CD4-positive, alpha-beta T cell treated with Interleukin-4 for 4 hours (primary cell): ENCODE results near the gene PHLPP1.

Experiments
- DNase-seq: peaks from one replicate; pipeline ENCODE4 v3.0.0-alpha.2; 2020

Gene PHLPP1

GRCh38 chr18:62812242-62812641 is 96.9 kb downstream of the PHLPP1 start:
- no peak for DNase-seq

- DNase-seq = no peak
Observed at GRCh38 chr18:62812876-62813275, 97.5 kb downstream of the PHLPP1 start.

- no peak for DNase-seq
Observed at GRCh38 chr18:62814132-62814759, 98.9 kb downstream of the PHLPP1 start.

- DNase-seq = no peak
Observed at GRCh38 chr18:62825382-62825781, 110.0 kb downstream of the PHLPP1 start.

GRCh38 chr18:62827397-62827796 is 112.1 kb downstream of the PHLPP1 start:
- no peak for DNase-seq

- DNase-seq = no peak
Observed at GRCh38 chr18:62828091-62828640, 112.8 kb downstream of the PHLPP1 start.

GRCh38 chr18:62828852-62829251 is 113.5 kb downstream of the PHLPP1 start:
- DNase-seq = no peak

GRCh38 chr18:62829936-62830335 is 114.6 kb downstream of the PHLPP1 start:
- DNase-seq = no peak

GRCh38 chr18:62832282-62832681 is 116.9 kb downstream of the PHLPP1 start:
- no peak for DNase-seq

- DNase-seq = no peak
Observed at GRCh38 chr18:62833494-62833893, 118.2 kb downstream of the PHLPP1 start.

- no peak for DNase-seq
Observed at GRCh38 chr18:62834715-62835114, 119.4 kb downstream of the PHLPP1 start.

- DNase-seq = no peak
Observed at GRCh38 chr18:62837011-62837410, 121.7 kb downstream of the PHLPP1 start.

- DNase-seq = no peak
Observed at GRCh38 chr18:62838475-62839098, 123.2 kb downstream of the PHLPP1 start.

GRCh38 chr18:62839874-62840713 is 124.8 kb downstream of the PHLPP1 start:
- no peak for DNase-seq

- no peak for DNase-seq
Observed at GRCh38 chr18:62841405-62841804, 126.1 kb downstream of the PHLPP1 start.

- no peak for DNase-seq
Observed at GRCh38 chr18:62842898-62843297, 127.6 kb downstream of the PHLPP1 start.

- no peak for DNase-seq
Observed at GRCh38 chr18:62844850-62845643, 129.7 kb downstream of the PHLPP1 start.

- DNase-seq = no peak
Observed at GRCh38 chr18:62846313-62846712, 131.0 kb downstream of the PHLPP1 start.

GRCh38 chr18:62847081-62847480 is 131.7 kb downstream of the PHLPP1 start:
- DNase-seq = no peak

- no peak for DNase-seq
Observed at GRCh38 chr18:62848946-62849345, 133.6 kb downstream of the PHLPP1 start.

GRCh38 chr18:62850619-62851306 is 135.4 kb downstream of the PHLPP1 start:
- no peak for DNase-seq

- no peak for DNase-seq
Observed at GRCh38 chr18:62852851-62853250, 137.5 kb downstream of the PHLPP1 start.
